ENCODE results near the gene ALG6. TPM values are rescaled to one million over a fixed set of nuclear protein-coding genes. Genes with fewer than 3 reads are reported as not detected.
"Not testable (repeated sequence)": the region's sequence is repeated elsewhere in the genome, so short reads cannot be mapped to it uniquely, and the experiment has no call there.

The ALG6 gene
- total RNA-seq, 1 donor from 2014 or later = 20.3 TPM

DNA sequence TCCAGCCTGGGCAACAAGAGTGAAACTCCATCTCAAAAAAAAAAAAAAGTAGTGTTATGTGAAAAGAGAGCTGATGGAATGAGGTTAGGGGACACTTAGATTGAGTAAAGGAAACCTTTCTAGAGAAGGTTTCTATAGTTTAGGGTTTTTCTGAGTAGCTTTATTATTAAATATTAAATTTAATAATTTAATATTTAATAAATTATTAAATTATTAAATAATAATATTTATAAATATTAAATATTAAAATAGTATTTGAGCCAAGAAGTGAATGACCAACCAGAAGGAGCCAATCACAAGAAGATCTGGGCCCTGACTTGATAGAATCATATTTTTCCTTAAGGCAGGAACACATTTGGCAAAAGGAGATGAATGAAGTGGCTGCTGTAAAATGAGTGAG lies 50.7 kb downstream of the ALG6 start:
- H3K36me3 Mint-ChIP-seq = peaks cover 3% of the 10 kb centered on the region
- no peaks in the 10 kb centered on the region for H3K4me1 Mint-ChIP-seq
- no peak overlapping the region for H3K4me3 Mint-ChIP-seq
- peaks cover 3% of the 10 kb centered on the region for H3K9me3 Mint-ChIP-seq
- no peak for DNase-seq (ENCODE audit: low spot score in 2 of 2, unreplicated experiment in 2 of 2)
- H3K27ac Mint-ChIP-seq = no peak overlapping the region
- no peaks in the 10 kb centered on the region for H3K27me3 Mint-ChIP-seq (ENCODE audit: low read depth)
- TF ChIP-seq, protein P1, sequence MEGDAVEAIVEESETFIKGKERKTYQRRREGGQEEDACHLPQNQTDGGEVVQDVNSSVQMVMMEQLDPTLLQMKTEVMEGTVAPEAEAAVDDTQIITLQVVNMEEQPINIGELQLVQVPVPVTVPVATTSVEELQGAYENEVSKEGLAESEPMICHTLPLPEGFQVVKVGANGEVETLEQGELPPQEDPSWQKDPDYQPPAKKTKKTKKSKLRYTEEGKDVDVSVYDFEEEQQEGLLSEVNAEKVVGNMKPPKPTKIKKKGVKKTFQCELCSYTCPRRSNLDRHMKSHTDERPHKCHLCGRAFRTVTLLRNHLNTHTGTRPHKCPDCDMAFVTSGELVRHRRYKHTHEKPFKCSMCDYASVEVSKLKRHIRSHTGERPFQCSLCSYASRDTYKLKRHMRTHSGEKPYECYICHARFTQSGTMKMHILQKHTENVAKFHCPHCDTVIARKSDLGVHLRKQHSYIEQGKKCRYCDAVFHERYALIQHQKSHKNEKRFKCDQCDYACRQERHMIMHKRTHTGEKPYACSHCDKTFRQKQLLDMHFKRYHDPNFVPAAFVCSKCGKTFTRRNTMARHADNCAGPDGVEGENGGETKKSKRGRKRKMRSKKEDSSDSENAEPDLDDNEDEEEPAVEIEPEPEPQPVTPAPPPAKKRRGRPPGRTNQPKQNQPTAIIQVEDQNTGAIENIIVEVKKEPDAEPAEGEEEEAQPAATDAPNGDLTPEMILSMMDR (IDR thresholded peaks at IDR 0.05; ENCODE audit: unreplicated experiment) = no peak

DNA sequence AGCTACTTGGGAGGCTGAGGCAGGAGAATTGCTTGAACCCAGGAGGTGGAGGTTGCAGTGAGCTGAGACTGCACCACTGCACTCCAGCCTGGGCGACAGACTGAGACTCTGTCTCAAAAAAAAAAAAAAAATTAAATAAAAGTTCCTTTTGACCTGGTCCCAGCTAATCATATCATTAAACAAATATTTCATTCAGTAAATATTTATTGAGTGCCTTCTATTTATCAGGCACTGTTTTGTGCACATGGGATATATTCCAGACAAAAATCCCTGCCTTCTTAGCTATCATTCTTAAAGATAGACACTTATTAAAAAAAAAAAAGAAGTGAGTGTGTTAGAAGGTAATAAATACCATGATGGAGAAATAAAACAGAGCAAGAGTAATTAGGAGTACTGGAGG lies 53.3 kb downstream of the ALG6 start:
- not testable (repeated sequence) for H3K27me3 Mint-ChIP-seq (ENCODE audit: low read depth); H3K27ac Mint-ChIP-seq; H3K4me1 Mint-ChIP-seq; H3K4me3 Mint-ChIP-seq; DNase-seq (ENCODE audit: low spot score in 2 of 2, unreplicated experiment in 2 of 2); H3K36me3 Mint-ChIP-seq; H3K9me3 Mint-ChIP-seq

DNA sequence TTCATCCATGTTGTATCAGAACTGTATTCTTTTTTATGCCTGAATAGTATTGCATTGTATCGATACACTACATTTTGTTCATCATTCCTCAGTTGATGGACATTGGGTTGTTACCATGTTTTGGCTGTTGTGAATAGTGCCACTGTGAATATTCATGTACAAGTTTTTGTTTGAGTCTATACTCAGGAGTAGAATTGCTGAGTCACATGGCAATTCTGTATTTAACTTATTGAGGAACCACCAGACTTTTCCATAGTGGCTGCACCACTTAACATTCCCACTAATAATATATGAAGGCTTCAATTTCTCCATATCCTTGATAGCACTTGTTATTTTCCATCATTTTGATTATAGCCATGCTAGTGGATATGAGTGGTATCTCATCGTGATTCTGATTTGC lies 56.2 kb downstream of the ALG6 start:
- no peak overlapping the region for H3K4me3 Mint-ChIP-seq
- DNase-seq (ENCODE audit: low spot score in 2 of 2, unreplicated experiment in 2 of 2) = no peak
- TF ChIP-seq, protein P1 (IDR thresholded peaks at IDR 0.05; ENCODE audit: unreplicated experiment) = no peak
- H3K9me3 Mint-ChIP-seq = peaks cover 3% of the 10 kb centered on the region
- H3K27ac Mint-ChIP-seq = no peak overlapping the region
- no peaks in the 10 kb centered on the region for H3K4me1 Mint-ChIP-seq
- peaks cover 8% of the 10 kb centered on the region for H3K36me3 Mint-ChIP-seq
- no peaks in the 10 kb centered on the region for H3K27me3 Mint-ChIP-seq (ENCODE audit: low read depth)

DNA sequence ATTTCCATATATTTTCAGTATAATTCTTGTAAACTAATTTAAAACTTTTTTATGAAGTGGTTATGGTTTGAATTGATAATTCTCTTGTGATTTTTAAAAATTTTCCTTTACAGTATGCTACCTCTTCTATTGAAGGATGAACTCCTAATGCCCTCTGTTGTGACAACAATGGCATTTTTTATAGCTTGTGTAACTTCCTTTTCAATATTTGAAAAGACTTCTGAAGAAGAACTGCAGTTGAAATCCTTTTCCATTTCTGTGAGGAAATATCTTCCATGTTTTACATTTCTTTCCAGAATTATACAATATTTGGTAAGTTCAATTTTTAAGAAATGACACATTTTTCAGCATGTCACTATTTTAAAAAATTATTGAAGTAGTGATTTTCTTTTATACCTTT lies 61.4 kb downstream of the ALG6 start:
- DNase-seq (ENCODE audit: low spot score in 2 of 2, unreplicated experiment in 2 of 2) = no peak
- Mint-ChIP-seq H3K27ac (no peak overlapping the region), H3K9me3 (peaks cover 21% of the 10 kb centered on the region), H3K27me3 (ENCODE audit: low read depth) (no peaks in the 10 kb centered on the region), H3K4me1 (no peaks in the 10 kb centered on the region), H3K36me3 (peaks cover 23% of the 10 kb centered on the region), H3K4me3 (no peak overlapping the region)
- TF ChIP-seq, protein P1 (IDR thresholded peaks at IDR 0.05; ENCODE audit: unreplicated experiment) = no peak

DNA sequence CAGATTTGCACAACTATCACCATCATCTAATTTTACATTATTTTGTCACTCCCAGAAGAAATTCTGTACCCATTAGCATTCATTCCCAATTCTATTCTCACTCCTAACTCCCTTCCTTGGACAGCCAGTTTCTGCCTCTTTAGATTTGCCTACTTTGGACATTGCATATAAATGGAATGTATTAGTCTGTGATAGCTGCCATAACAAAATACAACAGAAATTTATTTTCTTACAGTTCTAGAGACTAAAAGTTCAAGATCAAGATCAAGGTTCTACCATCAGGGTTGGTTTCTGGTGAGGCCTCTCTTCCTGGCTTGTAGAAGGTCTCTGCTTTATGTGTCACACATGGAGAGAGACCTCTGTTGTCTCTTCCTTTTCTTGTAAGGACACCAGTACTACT lies 61.9 kb downstream of the ALG6 start:
- TF ChIP-seq, protein P1 (IDR thresholded peaks at IDR 0.05; ENCODE audit: unreplicated experiment) = no peak
- no peak overlapping the region for H3K27ac Mint-ChIP-seq
- no peak for DNase-seq (ENCODE audit: low spot score in 2 of 2, unreplicated experiment in 2 of 2)
- H3K36me3 Mint-ChIP-seq = peaks cover 23% of the 10 kb centered on the region
- no peaks in the 10 kb centered on the region for H3K4me1 Mint-ChIP-seq
- H3K9me3 Mint-ChIP-seq = peaks cover 21% of the 10 kb centered on the region
- H3K4me3 Mint-ChIP-seq = no peak overlapping the region
- no peaks in the 10 kb centered on the region for H3K27me3 Mint-ChIP-seq (ENCODE audit: low read depth)

DNA sequence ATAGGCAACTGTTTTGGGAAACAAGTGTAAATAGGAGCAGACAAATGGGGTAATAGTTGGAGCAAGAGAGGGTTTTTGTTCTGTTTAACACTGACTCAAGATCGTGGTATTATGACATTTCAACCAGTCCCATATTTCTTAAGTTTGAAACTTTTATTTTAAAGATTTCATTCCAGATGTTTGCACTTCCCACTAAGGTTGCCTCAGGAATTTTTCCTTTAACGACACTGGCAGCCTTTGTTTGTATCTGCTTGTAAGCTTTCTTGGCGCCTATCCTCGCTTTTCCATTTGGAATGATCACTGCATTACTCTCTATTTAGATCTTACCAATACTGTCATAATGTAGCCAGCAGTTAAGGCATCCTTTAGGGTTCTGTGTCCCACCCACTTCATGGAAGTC lies 67.7 kb downstream of the ALG6 start:
- no peak overlapping the region for H3K27ac Mint-ChIP-seq
- no peaks in the 10 kb centered on the region for H3K27me3 Mint-ChIP-seq (ENCODE audit: low read depth)
- H3K9me3 Mint-ChIP-seq = peaks cover 14% of the 10 kb centered on the region
- no peaks in the 10 kb centered on the region for H3K4me1 Mint-ChIP-seq
- DNase-seq (ENCODE audit: low spot score in 2 of 2, unreplicated experiment in 2 of 2) = no peak
- H3K4me3 Mint-ChIP-seq = no peak overlapping the region
- peaks cover 13% of the 10 kb centered on the region for H3K36me3 Mint-ChIP-seq
- TF ChIP-seq, protein P1 (IDR thresholded peaks at IDR 0.05; ENCODE audit: unreplicated experiment) = no peak

Measured in mesothelial cell of epicardium (in vitro differentiated cells).